RWPE1 (cell line): ENCODE measurements around the gene XRCC1.
A peak's percentile ranks its signal among the peaks of the same experiment; 100 is the strongest.
"Not testable (repeated sequence)": the region's sequence is repeated elsewhere in the genome, so short reads cannot be mapped to it uniquely, and the experiment has no call there.

Experiments used
- CTCF ChIA-PET: fragments of 350-600 bp; sonication (Branson Sonifier 250); formaldehyde crosslinking; extraction: SDS; loops from one replicate; lab custom pipeline; 2021; lab: Yijun Ruan, JAX
- POLR2A ChIA-PET: fragments of 400-600 bp; formaldehyde crosslinking; extraction: SDS; loops from one replicate; lab custom pipeline; 2020; ENCODE audit warnings: antibody characterized with exemption; ENCODE audit not compliant: low non-redundant PET; lab: Yijun Ruan, JAX
- DNase-seq: peaks from one replicate; pipeline ENCODE4 v3.0.0; 2012; ENCODE audit warnings: low spot score
- H3K27ac ChIP-seq: fragments of 450-650 bp; 2 replicates; pipeline ENCODE4 v1.5.1; 2017
- TF ChIP-seq, protein P1 (sequence below): fragments of 450-650 bp; conservative IDR thresholded peaks from 2 replicates; pipeline ENCODE4 v1.5.1; 2017; ENCODE audit warnings: low read depth, mild to moderate bottlenecking

XRCC1 gene

DNA sequence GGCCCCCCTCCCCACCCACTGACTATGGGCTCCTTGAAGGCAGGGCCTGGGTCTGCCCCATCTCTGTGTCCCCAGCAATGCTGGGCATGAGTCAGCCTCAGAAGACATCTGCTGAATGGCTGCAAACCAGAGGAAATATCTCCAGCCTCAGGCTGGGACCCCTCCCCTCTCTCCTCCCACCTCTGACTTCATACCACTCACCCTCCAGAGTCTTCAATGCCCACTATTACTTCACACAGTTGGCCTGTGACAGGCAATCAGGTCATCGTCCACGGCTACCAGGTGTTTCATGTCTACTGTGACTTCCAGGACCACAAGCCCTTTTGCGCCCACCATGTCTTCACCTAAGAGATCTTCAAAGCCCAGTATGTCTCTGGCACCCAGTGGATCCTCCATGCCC is 36.5 kb upstream of the XRCC1 start, which contains the start of gene SRRM5:
SRRM5 (plus strand) TSS at position 301 of the 400 bp plus-strand sequence; CDS start at position 335, 34 bp downstream.
- DNase-seq: no peak
- POLR2A ChIA-PET: no interaction called here
- TF ChIP-seq, protein P1, sequence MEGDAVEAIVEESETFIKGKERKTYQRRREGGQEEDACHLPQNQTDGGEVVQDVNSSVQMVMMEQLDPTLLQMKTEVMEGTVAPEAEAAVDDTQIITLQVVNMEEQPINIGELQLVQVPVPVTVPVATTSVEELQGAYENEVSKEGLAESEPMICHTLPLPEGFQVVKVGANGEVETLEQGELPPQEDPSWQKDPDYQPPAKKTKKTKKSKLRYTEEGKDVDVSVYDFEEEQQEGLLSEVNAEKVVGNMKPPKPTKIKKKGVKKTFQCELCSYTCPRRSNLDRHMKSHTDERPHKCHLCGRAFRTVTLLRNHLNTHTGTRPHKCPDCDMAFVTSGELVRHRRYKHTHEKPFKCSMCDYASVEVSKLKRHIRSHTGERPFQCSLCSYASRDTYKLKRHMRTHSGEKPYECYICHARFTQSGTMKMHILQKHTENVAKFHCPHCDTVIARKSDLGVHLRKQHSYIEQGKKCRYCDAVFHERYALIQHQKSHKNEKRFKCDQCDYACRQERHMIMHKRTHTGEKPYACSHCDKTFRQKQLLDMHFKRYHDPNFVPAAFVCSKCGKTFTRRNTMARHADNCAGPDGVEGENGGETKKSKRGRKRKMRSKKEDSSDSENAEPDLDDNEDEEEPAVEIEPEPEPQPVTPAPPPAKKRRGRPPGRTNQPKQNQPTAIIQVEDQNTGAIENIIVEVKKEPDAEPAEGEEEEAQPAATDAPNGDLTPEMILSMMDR: no peak
- CTCF ChIA-PET: interaction anchor here (0.5 kb wide), 1 partner anchor 92 kb away, joined by 5 read pairs; no protein-coding TSS in a partner anchor
- H3K27ac ChIP-seq: peak within 1 kb of the TSS; percentile 56

DNA sequence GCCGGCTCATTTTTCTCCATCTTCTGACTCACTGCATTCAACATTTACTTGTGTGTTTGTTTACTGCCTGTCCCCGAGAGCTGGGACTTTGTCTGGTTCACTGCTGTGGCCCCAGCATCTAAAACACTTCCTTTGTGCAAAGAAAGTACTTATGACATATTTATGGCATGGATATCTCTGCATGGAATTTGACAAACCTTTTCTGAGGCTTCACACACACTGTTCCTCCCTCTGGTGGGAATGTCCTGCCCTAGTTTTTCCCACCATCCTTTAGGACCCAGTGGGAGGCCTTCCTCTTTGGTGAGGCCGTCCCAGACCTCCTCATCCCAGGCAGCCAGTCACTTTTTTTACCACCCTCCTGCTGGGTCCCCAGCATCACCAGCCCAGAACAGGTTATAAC is 35.2 kb upstream of the XRCC1 start:
- CTCF ChIA-PET: no interaction called here
- peak overlapping the region; percentile 56 for H3K27ac ChIP-seq
- POLR2A ChIA-PET: no interaction called here
- DNase-seq: no peak
- TF ChIP-seq, protein P1: no peak

DNA sequence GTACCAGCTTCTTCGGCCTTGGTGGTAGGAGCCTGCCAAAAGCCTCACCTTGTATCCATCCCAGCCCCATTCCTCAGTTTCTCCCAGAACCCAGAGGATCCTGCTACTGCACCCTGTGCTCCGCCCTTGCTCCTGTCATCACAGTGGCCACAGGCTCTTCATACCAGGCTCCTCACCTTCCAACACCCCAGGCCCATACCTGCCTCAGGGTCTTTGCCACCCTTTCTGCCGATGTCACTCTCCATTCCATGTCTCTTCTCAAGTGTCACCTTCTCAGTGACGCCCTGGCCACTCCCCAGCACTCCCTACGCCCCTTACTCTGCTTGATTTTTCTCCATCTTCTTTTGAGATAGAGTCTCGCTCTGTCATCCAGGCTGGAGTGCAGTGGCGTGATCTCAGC is 34.5 kb upstream of the XRCC1 start:
- TF ChIP-seq, protein P1: no peak
- peak overlapping the region; percentile 56 for H3K27ac ChIP-seq
- DNase-seq: no peak
- ChIA-PET CTCF (no interaction called here), POLR2A (no interaction called here)

GRCh38 chr19:43607238-43608205 is 32.2 kb upstream of the XRCC1 start:
- peak overlapping the region; percentile 88 for H3K27ac ChIP-seq
- TF ChIP-seq, protein P1: no peak
- ChIA-PET POLR2A (interaction anchor here (0.7 kb wide), 1 partner anchor 81 kb away, joined by 3 read pairs; no protein-coding TSS in a partner anchor), CTCF (no interaction called here)
- DNase-seq: no peak

DNA sequence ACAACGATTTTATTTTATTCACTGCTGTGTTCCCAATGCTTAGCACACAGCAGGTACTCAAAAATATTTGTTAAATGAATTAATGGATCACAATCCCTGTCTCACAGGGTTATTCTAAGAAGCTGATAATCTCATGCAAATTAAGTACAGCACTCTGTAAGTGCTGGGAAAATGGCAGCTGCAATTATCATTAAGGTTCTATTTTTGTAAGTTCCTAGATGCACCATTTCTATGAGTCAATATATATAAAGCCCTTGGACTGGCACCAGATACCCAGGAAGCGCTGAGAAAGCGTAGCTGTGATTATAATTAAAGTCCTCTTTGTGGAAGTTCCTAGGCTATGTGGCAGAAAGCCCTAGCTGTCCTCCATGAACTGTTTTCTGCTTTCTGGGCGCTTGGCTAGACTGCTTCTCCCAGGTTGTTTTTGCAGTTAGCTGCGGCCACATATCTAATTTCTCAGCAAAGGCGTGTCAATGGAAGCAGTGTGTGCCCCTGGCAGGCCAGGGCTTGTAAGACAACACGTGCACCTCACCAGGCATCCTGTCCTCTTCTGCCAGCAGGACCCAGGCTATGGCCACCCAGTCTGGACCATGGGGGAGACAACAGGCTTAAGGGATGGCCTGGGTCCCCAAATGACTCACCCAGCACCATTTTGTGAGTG is 31.4 kb upstream of the XRCC1 start:
- peak; percentile 57 for DNase-seq
- peak overlapping the region; percentile 88 for H3K27ac ChIP-seq
- POLR2A ChIA-PET: interaction anchor here (0.7 to 1.4 kb wide), 2 partner anchors 11 to 81 kb away, joined by 3 to 5 read pairs; partner anchors contain the start of genes IRGQ and ZNF576
- CTCF ChIA-PET: interaction anchor here (0.7 kb wide), 1 partner anchor 19 kb away, joined by 3 read pairs; no protein-coding TSS in a partner anchor
- TF ChIP-seq, protein P1: no peak

DNA sequence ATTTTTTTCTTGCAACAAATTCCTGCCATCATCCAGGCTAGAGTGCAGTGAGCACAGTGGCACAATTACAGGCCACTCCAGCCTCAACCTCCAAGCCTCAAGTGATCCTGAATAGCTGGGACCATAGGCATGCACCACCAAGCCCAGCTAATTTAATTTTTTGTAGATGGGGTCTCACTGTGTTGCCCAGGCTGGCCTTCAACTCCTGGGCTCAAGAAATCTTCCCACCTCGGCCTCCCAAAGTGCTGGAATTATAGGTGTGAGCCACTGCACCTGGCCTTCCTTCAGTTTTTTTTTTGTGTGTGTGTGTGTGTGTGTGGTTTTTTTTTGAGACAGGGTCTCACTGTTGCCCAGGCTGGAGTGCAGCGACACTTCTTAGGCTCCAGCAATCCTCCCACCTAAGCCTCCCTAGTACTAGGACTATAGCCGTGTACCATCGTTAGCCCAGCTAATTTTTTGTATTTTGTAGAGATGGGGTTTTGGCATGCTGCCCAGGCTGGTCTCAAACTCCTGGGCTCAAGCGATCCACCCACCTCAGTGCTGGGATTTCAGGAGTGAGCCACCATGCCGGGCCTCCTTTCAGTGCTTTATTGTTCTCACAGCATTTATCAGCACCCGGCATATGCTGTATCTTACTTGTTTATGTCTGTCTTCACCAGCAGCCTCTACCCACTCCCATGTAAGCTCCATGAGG is 30.7 kb upstream of the XRCC1 start:
- POLR2A ChIA-PET: interaction anchor here (1.4 kb wide), 1 partner anchor 10 kb away, joined by 5 read pairs; the partner anchor contains the start of genes IRGQ and ZNF576
- H3K27ac ChIP-seq: peak overlapping the region; percentile 88
- CTCF ChIA-PET: interaction anchor here (0.7 kb wide), 1 partner anchor 18 kb away, joined by 3 read pairs; no protein-coding TSS in a partner anchor

GRCh38 chr19:43600326-43600725 is 25.0 kb upstream of the XRCC1 start:
- DNase-seq, POLR2A ChIA-PET: not testable (repeated sequence)
- peak overlapping the region; percentile 31 for H3K27ac ChIP-seq
- CTCF ChIA-PET: interaction anchor here (0.7 kb wide), 1 partner anchor 1461 kb away, joined by 3 read pairs; no protein-coding TSS in a partner anchor

More for the DNA sequence above, 30.7 kb upstream of the XRCC1 start:
- no peak for DNase-seq
- TF ChIP-seq, protein P1: no peak
